H1 (cell line): ENCODE measurements around the gene FOXO1. TPM values are rescaled to one million over a fixed set of nuclear protein-coding genes. Genes with fewer than 3 reads are reported as not detected.

Source experiments
- CTCF ChIA-PET: fragments of 300-600 bp; sonication (Branson Sonifier 250); formaldehyde crosslinking; loops from one replicate; lab custom pipeline; 2021; ENCODE audit not compliant: partially characterized antibody; lab: Charles Lee
- POLR2A ChIA-PET: fragments of 300-600 bp; sonication (Branson Sonifier 250); formaldehyde crosslinking; loops from one replicate; lab custom pipeline; 2021; ENCODE audit warnings: inconsistent platforms; ENCODE audit not compliant: partially characterized antibody; lab: Charles Lee
- DNase-seq, 2 experiments: peaks; one replicate each; pipeline versions ENCODE4 v3.0.0 to v3.0.0-alpha.2; 2010 to 2022; ENCODE audit warnings: low spot score in 2 of 2, low read depth in 1 of 2, mixed read lengths in 1 of 2
- FAIRE-seq: peaks from 2 replicates; lab custom pipeline; 2011; peaks lifted over from hg19 to GRCh38; lab: Jason Lieb, UNC
- H2AFZ ChIP-seq: 2 replicates; pipeline ENCODE4 v1.8.1; 2012; ENCODE audit warnings: low read length, inconsistent platforms
- H2AK5ac ChIP-seq: 2 replicates; pipeline ENCODE4 v1.6.1; 2013; ENCODE audit warnings: low read depth, low read length
- H2BK120ac ChIP-seq: replicated peaks from 2 replicates; pipeline ENCODE3; 2013; ENCODE audit warnings: low read depth, low read length, inconsistent platforms
- H2BK12ac ChIP-seq: 2 replicates; pipeline ENCODE4 v1.6.1; 2013; ENCODE audit warnings: low read depth, low read length
- H2BK15ac ChIP-seq: 2 replicates; pipeline ENCODE4 v1.6.1; 2013; ENCODE audit warnings: low read length
- H2BK20ac ChIP-seq: 2 replicates; pipeline ENCODE4 v1.6.1; 2013; ENCODE audit warnings: low read length
- H2BK5ac ChIP-seq: 2 replicates; pipeline ENCODE4 v1.6.1; 2013; ENCODE audit warnings: low read depth, low read length
- H3K14ac ChIP-seq: 2 replicates; pipeline ENCODE4 v1.6.1; 2013; ENCODE audit warnings: inconsistent platforms; ENCODE audit not compliant: insufficient read length
- H3K18ac ChIP-seq: 2 replicates; pipeline ENCODE4 v1.6.1; 2013; ENCODE audit warnings: low read length; ENCODE audit errors: extremely low read depth
- H3K23ac ChIP-seq: 2 replicates; pipeline ENCODE4 v1.6.1; 2013; ENCODE audit warnings: inconsistent platforms; ENCODE audit not compliant: insufficient read length
- H3K23me2 ChIP-seq: 2 replicates; pipeline ENCODE4 v1.6.1; 2013; ENCODE audit warnings: low read depth, low read length
- H3K27ac ChIP-seq: 2 replicates; pipeline ENCODE4 v1.6.1; 2011; ENCODE audit warnings: low read depth, low read length, inconsistent platforms
- H3K27me3 ChIP-seq, 4 experiments: replicated peaks in 1 of 4; 1 replicate in 1 of 4; 2 replicates in 3 of 4; pipeline versions ENCODE4 v1.6.1 to v1.8.1; 2011 to 2013; ENCODE audit warnings: low read length in 3 of 4, mild to moderate bottlenecking in 3 of 4, inconsistent platforms in 2 of 4, mixed read lengths in 2 of 4, moderate library complexity in 1 of 4; ENCODE audit not compliant: control insufficient read depth in 3 of 4, insufficient read depth in 3 of 4; ENCODE audit errors: extremely low read depth in 1 of 4
- H3K36me3 ChIP-seq, 4 experiments: 2 replicates each; pipeline versions ENCODE4 v1.6.1 to v1.8.1; 2011 to 2013; ENCODE audit warnings: mild to moderate bottlenecking in 4 of 4, low read length in 3 of 4, moderate library complexity in 2 of 4, control low read depth in 1 of 4, inconsistent platforms in 1 of 4; ENCODE audit not compliant: insufficient read depth in 4 of 4, control insufficient read depth in 2 of 4
- H3K4ac ChIP-seq: replicated peaks from 2 replicates; pipeline ENCODE3; 2013; ENCODE audit warnings: low read length, low read depth, mixed read lengths, inconsistent platforms; ENCODE audit not compliant: insufficient read length
- H3K4me1 ChIP-seq, 4 experiments: replicated peaks in 1 of 4; 1 replicate in 1 of 4; 2 replicates in 3 of 4; pipeline versions ENCODE4 v1.6.1 to v1.8.1; 2011 to 2013; ENCODE audit warnings: low read length in 3 of 4, inconsistent platforms in 2 of 4, mixed read lengths in 1 of 4; ENCODE audit not compliant: insufficient read depth in 4 of 4, control insufficient read depth in 3 of 4
- H3K4me2 ChIP-seq, 2 experiments: 2 replicates each; pipeline versions ENCODE4 v1.6.1 to v1.8.1; 2011 to 2013; ENCODE audit warnings: low read depth in 2 of 2, low read length in 2 of 2, control low read depth in 1 of 2, inconsistent platforms in 1 of 2, mild to moderate bottlenecking in 1 of 2; ENCODE audit not compliant: insufficient read depth in 1 of 2
- H3K4me3 ChIP-seq, 4 experiments: fragments of 200-600, 300-600 bp in 1 of 4; sonication (generic), shearing (Covaris generic), sonication (Bioruptor Twin) in 1 of 4; 2 replicates each; pipeline versions ENCODE4 v1.5.1 to v1.8.1; 2011 to 2016; ENCODE audit warnings: low read length in 4 of 4, low read depth in 3 of 4, control low read depth in 2 of 4, inconsistent platforms in 2 of 4, mild to moderate bottlenecking in 2 of 4, mixed read lengths in 1 of 4, moderate library complexity in 1 of 4; ENCODE audit not compliant: insufficient read depth in 2 of 4; ENCODE audit errors: extremely low read depth in 1 of 4
- H3K56ac ChIP-seq: replicated peaks from 2 replicates; pipeline ENCODE3; 2013; ENCODE audit warnings: low read depth, mild to moderate bottlenecking, mixed read lengths, low read length, inconsistent platforms; ENCODE audit not compliant: insufficient read length
- H3K79me1 ChIP-seq: 2 replicates; pipeline ENCODE4 v1.6.1; 2013; ENCODE audit warnings: low read depth, low read length, control low read depth
- H3K79me2 ChIP-seq, 2 experiments: 2 replicates each; pipeline versions ENCODE4 v1.6.1 to v1.8.1; 2012 to 2013; ENCODE audit warnings: low read length in 2 of 2, mild to moderate bottlenecking in 2 of 2, inconsistent platforms in 1 of 2; ENCODE audit not compliant: insufficient read depth in 2 of 2, control insufficient read depth in 1 of 2
- H3K9ac ChIP-seq, 4 experiments: replicated peaks in 1 of 4; 1 replicate in 1 of 4; 2 replicates in 3 of 4; pipeline versions ENCODE4 v1.6.1 to v1.8.1; 2011 to 2013; ENCODE audit warnings: low read depth in 3 of 4, low read length in 3 of 4, control low read depth in 2 of 4, mild to moderate bottlenecking in 2 of 4, moderate library complexity in 2 of 4, inconsistent platforms in 1 of 4; ENCODE audit errors: extremely low read depth in 1 of 4
- H3K9me3 ChIP-seq, 2 experiments: 2 replicates each; pipeline versions ENCODE4 v1.6.1 to v1.8.1; 2012 to 2013; ENCODE audit warnings: mild to moderate bottlenecking in 2 of 2, moderate library complexity in 2 of 2, control low read depth in 1 of 2, inconsistent platforms in 1 of 2, low read depth in 1 of 2, low read length in 1 of 2, mixed read lengths in 1 of 2; ENCODE audit not compliant: insufficient read depth in 2 of 2
- H4K20me1 ChIP-seq, 2 experiments: replicated peaks in 1 of 2; 2 replicates each; pipeline versions ENCODE3 to v1.8.1; 2011 to 2013; ENCODE audit warnings: inconsistent platforms in 2 of 2, low read length in 2 of 2, mild to moderate bottlenecking in 1 of 2; ENCODE audit not compliant: insufficient read depth in 2 of 2, control insufficient read depth in 1 of 2
- H4K5ac ChIP-seq: 2 replicates; pipeline ENCODE4 v1.6.1; 2013; ENCODE audit warnings: low read length, low read depth, mixed read lengths, inconsistent platforms; ENCODE audit not compliant: insufficient read length
- H4K8ac ChIP-seq: 2 replicates; pipeline ENCODE4 v1.8.0; 2013; ENCODE audit warnings: mild to moderate bottlenecking, moderate library complexity, low read length, inconsistent platforms; ENCODE audit not compliant: insufficient read depth; ENCODE audit errors: extremely low read depth
- H4K91ac ChIP-seq: replicated peaks from 2 replicates; pipeline ENCODE3; 2013; ENCODE audit warnings: low read length, mixed read lengths, inconsistent platforms; ENCODE audit not compliant: insufficient read length
- CREB1 ChIP-seq: IDR thresholded peaks from 2 replicates; pipeline ENCODE4 v1.6.1; 2012; ENCODE audit warnings: inconsistent platforms
- GABPA ChIP-seq: IDR thresholded peaks from 2 replicates; pipeline ENCODE4 v1.6.1; 2011; ENCODE audit warnings: mild to moderate bottlenecking, low read length, moderate library complexity, borderline replicate concordance; ENCODE audit not compliant: insufficient read depth
- JUN ChIP-seq: IDR thresholded peaks from 2 replicates; pipeline ENCODE4 v1.6.1; 2011; ENCODE audit warnings: low read depth, mild to moderate bottlenecking, improper control_type of control experiment, low read length
- JUND ChIP-seq: IDR thresholded peaks from 2 replicates; pipeline ENCODE4 v1.6.1; 2011; ENCODE audit warnings: mild to moderate bottlenecking, improper control_type of control experiment, low read length
- SP1 ChIP-seq: IDR thresholded peaks from 2 replicates; pipeline ENCODE4 v1.6.1; 2011; ENCODE audit warnings: low read depth, low read length
- TEAD4 ChIP-seq: IDR thresholded peaks from 2 replicates; pipeline ENCODE4 v1.6.1; 2012; ENCODE audit warnings: low read depth, low read length, inconsistent platforms, mixed read lengths
- WGBS, 2 experiments: shearing (Covaris generic) in 1 of 2; methylation state at CpG; one replicate each; pipeline versions ENCODE4 v1.1.6 to v1.1.7; 2013 to 2015; ENCODE audit warnings: low lambda C conversion rate in 2 of 2, mixed read lengths in 2 of 2, inconsistent platforms in 1 of 2, low coverage in 1 of 2, missing lambda C conversion rate in 1 of 2; ENCODE audit not compliant: insufficient replicate concordance in 2 of 2, insufficient coverage in 1 of 2, insufficient read length in 1 of 2; ENCODE audit errors: extremely low coverage in 1 of 2, missing lambda C conversion rate in 1 of 2; 5-methylcytosine and 5-hydroxymethylcytosine counted together
- polyA plus RNA-seq, 7 experiments: library from polyadenylated mRNA; depleted of rRNA in 3 of 7; stranded (reverse) in 5 of 7; unstranded in 2 of 7; fragments of >200 nt in 5 of 7; fragments of 200-250 nt in 2 of 7; gene quantifications; 1 replicate in 5 of 7; 2 replicates in 1 of 7; 4 replicates in 1 of 7; pipeline versions ENCODE4 v1.2.1 to v1.2.3, GENCODE V29; 2011 to 2013; ENCODE audit warnings: missing spikeins in 2 of 7, mixed read lengths in 2 of 7
- total RNA-seq: library from RNA; stranded (reverse); fragmentation: NEBNext Ultra II Directional; extraction: Animal tissue kit (Norgen Biotek cat#: 25700); gene quantifications from 2 replicates; pipeline ENCODE4 v1.2.1, GENCODE V29; 2021
- TF ChIP-seq, protein P1 (sequence below): IDR thresholded peaks from 2 replicates; pipeline ENCODE4 v1.6.1; 2011; ENCODE audit warnings: low read depth, mild to moderate bottlenecking, low read length; ENCODE audit not compliant: insufficient read depth

FOXO1 gene
- total and polyA plus RNA-seq, 2 of the 8 experiments (the other 6 are each of a cell fraction or from before 2014, with no cell fraction given) = 35.3 to 56.9 TPM

DNA sequence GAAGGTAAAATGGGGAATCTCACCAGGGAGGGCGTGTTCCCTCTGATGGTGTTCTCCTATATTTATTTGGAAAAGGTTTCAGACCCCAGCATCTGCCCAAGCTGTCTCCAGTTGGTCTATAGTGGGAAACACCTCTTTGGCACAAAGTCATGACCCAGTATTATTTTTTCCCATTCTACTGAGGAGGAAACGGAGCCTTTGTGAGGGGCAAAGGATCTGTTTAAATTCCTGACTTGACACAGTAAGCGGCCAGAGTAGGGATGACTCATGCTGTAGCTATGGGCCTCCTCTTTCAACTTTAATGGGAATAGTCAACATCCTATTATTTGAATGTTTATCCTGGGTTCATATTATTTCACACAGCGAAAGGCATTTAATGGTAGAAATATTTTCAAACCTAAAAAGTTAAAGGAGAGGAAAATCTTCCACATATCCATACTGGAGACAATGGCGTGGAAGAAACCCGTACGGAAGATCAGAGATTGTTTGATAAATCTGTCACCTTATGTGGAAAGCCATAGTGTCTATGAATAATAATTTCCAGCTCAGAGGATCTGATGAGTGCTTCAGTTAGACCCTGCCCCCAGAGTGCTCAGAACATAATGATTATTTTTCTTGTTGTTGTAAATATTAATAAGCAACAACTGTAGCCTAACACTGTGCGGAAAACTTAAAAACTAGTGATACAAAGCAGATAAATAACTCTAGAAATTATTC is 126.0 kb downstream of the FOXO1 start:
- peak overlapping the region; percentile 54 for H4K5ac ChIP-seq
- H4K20me1 ChIP-seq = no peaks in the 10 kb centered on the region
- no peaks in the 10 kb centered on the region for H3K9me3 ChIP-seq
- H3K56ac ChIP-seq = no peak overlapping the region
- H3K36me3 ChIP-seq = no peaks in the 10 kb centered on the region
- no peaks in the 10 kb centered on the region for H3K23me2 ChIP-seq
- no peaks in the 10 kb centered on the region for H3K79me1 ChIP-seq
- H2BK12ac ChIP-seq = peak overlapping the region; percentile 11; the same call in 1 of the 2 replicates
- no peak overlapping the region for H2AFZ ChIP-seq
- no peak overlapping the region for H3K4me3 ChIP-seq
- ChIA-PET CTCF (interaction anchor here (0.9 to 1.5 kb wide), 2 partner anchors 24 to 142 kb away, joined by 3 to 5 read pairs; no protein-coding TSS in a partner anchor), POLR2A (no interaction called here)
- H3K9ac ChIP-seq = no peak overlapping the region
- WGBS, 2 experiments = 59% methylated on average over 8 of the region's 8 CpGs; no CpG with 5 or more reads in 1 of the 2 experiments
- H2BK15ac ChIP-seq = no peak overlapping the region
- no peak for FAIRE-seq
- no peak overlapping the region for H2AK5ac ChIP-seq
- no peak overlapping the region for H3K4ac ChIP-seq
- no peak overlapping the region for H3K27ac ChIP-seq
- H3K79me2 ChIP-seq = no peaks in the 10 kb centered on the region
- no peak overlapping the region for H2BK120ac ChIP-seq
- H3K23ac ChIP-seq = no peak overlapping the region
- peak in 1 of 2 experiments; percentile 25 for DNase-seq
- H2BK5ac ChIP-seq = peak overlapping the region; percentile 69; the same call in 1 of the 2 replicates
- peak overlapping the region; percentile 6 to 35; a peak in 3 of 4 replicates for H3K4me2 ChIP-seq
- H3K18ac ChIP-seq = no peak overlapping the region
- H3K27me3 ChIP-seq = no peaks in the 10 kb centered on the region
- H3K14ac ChIP-seq = no peak overlapping the region
- no peak overlapping the region for H4K8ac ChIP-seq
- TF ChIP-seq CREB1 (no peak), JUN (peak; percentile 95), TEAD4 (peak; percentile 69), GABPA (no peak), JUND (peak; percentile 100), SP1 (peak; percentile 37; the same call in 1 of the 2 replicates)
- TF ChIP-seq, protein P1, sequence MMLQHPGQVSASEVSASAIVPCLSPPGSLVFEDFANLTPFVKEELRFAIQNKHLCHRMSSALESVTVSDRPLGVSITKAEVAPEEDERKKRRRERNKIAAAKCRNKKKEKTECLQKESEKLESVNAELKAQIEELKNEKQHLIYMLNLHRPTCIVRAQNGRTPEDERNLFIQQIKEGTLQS = 0 out of 2 replicates have a peak, but pooled peaks have one; percentile 27
- no peak overlapping the region for H2BK20ac ChIP-seq
- H3K4me1 ChIP-seq = peaks cover 3 to 6% (median 6%) of the 10 kb centered on the region in 4 experiments; a peak in 6 of 7 replicates
- H4K91ac ChIP-seq = no peak overlapping the region
